Stimulated activated memory B cell treated with anti-CD40 and anti-IgM and Interleukin-4, amounts not matched to agents 10 μg/mL and 1 μg/mL and 100 μg/mL, for 72 hours (primary cell): ENCODE data around the gene ITSN2.

Source experiments
- ATAC-seq: fragments of 150-1000 bp; cut with Tn5 transposase; 2 replicates; pipeline ENCODE4 v1.10.0; 2021
- H3K27ac Mint-ChIP-seq: one replicate; pipeline ENCODE4 v1.8.0; 2022; ENCODE audit warnings: mild to moderate bottlenecking, mixed read lengths
- H3K27me3 Mint-ChIP-seq: one replicate; pipeline ENCODE4 v1.8.0; 2022; ENCODE audit warnings: mixed read lengths
- H3K36me3 Mint-ChIP-seq: one replicate; pipeline ENCODE4 v1.8.0; 2022; ENCODE audit warnings: mixed read lengths
- H3K4me1 Mint-ChIP-seq: one replicate; pipeline ENCODE4 v1.8.0; 2022; ENCODE audit warnings: mixed read lengths
- H3K4me3 Mint-ChIP-seq: one replicate; pipeline ENCODE4 v1.8.0; 2022; ENCODE audit warnings: mild to moderate bottlenecking, moderate library complexity, mixed read lengths
- H3K9me3 Mint-ChIP-seq: one replicate; pipeline ENCODE4 v1.8.0; 2022; ENCODE audit warnings: mixed read lengths

The ITSN2 gene

DNA sequence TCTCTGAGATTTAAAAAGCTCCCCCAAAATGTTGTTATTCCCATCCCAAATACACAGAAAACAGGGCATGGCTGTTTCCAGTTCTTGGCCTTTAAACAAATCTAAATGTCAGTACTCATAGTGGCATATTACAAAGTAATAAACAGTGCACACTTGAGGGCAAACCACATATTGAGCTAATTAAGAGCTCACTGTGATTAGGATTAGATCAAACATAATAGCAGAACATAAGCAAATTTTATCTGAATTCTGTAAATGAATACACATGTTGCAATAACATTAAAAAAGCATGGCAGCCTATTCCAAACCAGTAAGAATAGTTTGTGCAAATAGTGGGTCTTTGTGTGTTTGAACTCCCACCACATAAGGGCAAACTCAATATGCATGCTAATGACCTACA lies 118.8 kb downstream of the ITSN2 start:
- no peak overlapping the region for H3K4me3 Mint-ChIP-seq
- H3K27me3 Mint-ChIP-seq, result no peaks in the 10 kb centered on the region
- H3K9me3 Mint-ChIP-seq, result no peaks in the 10 kb centered on the region
- H3K36me3 Mint-ChIP-seq, result peaks cover 36% of the 10 kb centered on the region
- ATAC-seq, result no peak
- no peak overlapping the region for H3K27ac Mint-ChIP-seq
- H3K4me1 Mint-ChIP-seq, result no peaks in the 10 kb centered on the region

DNA sequence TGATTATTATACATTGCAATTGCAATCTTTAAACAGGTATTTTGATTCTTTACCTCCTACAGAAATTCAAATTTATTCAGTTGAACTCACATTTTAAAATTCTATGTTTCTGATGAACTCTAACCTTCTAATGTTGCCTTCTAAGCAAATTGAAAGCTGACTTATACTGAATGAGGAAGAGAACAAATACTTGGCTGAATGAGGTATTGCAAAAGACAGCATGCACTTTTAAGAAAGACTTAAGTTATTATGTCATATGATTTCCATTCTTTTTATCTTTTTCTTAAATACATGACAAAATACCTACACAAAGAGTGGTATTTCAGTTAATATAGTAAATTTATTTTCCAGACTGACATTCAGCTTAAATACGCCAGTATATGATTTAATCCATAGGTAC lies 120.8 kb downstream of the ITSN2 start:
- no peak for ATAC-seq
- Mint-ChIP-seq H3K27me3 (no peaks in the 10 kb centered on the region), H3K9me3 (no peaks in the 10 kb centered on the region), H3K36me3 (peaks cover 41% of the 10 kb centered on the region), H3K4me1 (no peaks in the 10 kb centered on the region), H3K27ac (no peak overlapping the region), H3K4me3 (no peak overlapping the region)

DNA sequence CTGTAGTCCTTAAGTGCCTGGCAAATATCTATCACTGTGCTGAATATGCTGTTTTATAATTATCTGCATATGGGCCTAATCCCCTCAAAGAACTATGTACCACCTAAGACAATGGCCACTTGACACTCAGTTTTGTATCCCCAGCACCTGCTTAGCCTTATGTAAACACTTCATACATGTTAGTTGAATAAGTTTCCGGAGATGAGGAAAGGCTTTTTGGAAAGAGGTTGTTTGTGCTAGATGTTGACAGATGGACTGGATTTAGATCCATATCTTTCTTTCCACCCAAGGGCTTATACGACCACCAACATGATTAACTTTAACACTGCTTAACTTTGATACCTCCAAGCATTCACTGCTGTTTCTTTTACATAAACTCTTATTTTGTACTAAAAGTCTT lies 122.2 kb downstream of the ITSN2 start:
- ATAC-seq, result no peak
- peaks cover 48% of the 10 kb centered on the region for H3K36me3 Mint-ChIP-seq
- H3K4me3 Mint-ChIP-seq, result no peak overlapping the region
- H3K27ac Mint-ChIP-seq, result no peak overlapping the region
- H3K9me3 Mint-ChIP-seq, result no peaks in the 10 kb centered on the region
- H3K27me3 Mint-ChIP-seq, result no peaks in the 10 kb centered on the region
- no peaks in the 10 kb centered on the region for H3K4me1 Mint-ChIP-seq

DNA sequence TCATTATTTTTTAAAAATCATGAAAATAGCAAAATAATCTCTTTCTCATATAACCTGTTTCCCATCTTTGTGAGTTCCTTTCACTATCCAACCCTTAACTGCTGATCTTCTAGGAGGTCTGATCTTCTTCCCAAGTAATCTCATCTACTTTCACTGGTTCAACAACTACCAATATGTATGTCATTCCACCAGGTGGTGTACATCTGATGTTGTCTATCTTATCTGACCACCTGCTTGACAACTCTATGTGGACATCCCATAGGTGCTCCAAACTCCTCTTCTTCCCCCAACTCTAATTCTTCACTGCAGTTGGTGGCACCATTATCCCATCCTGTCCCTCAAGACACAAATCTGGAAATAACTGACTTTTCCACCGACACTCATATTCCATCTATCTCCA lies 123.0 kb downstream of the ITSN2 start:
- H3K4me1 Mint-ChIP-seq, result no peaks in the 10 kb centered on the region
- ATAC-seq, result no peak
- no peaks in the 10 kb centered on the region for H3K27me3 Mint-ChIP-seq
- H3K4me3 Mint-ChIP-seq, result no peak overlapping the region
- H3K27ac Mint-ChIP-seq, result no peak overlapping the region
- no peaks in the 10 kb centered on the region for H3K9me3 Mint-ChIP-seq
- peaks cover 44% of the 10 kb centered on the region for H3K36me3 Mint-ChIP-seq

DNA sequence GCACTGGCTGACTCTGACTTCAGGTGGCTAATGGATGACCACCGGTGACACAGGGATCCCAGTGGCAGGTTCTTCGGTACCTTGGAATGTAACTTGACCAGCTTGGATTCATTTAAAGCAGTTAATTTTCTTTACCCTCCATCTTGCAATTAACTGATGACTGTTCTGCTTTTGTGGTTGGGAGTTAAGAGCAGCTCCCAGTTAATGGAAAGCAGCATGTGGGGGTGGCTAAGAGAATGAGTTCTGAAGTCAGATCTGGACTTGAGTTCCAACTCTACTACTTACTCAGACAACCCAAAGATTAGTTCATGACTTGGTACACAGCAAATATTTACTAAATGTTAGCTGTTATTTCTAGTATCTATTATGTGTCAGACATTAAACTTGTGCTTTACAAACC lies 127.0 kb downstream of the ITSN2 start:
- no peaks in the 10 kb centered on the region for H3K9me3 Mint-ChIP-seq
- H3K4me3 Mint-ChIP-seq, result no peak overlapping the region
- peaks cover 40% of the 10 kb centered on the region for H3K36me3 Mint-ChIP-seq
- no peak for ATAC-seq
- no peak overlapping the region for H3K27ac Mint-ChIP-seq
- no peaks in the 10 kb centered on the region for H3K27me3 Mint-ChIP-seq
- H3K4me1 Mint-ChIP-seq, result no peaks in the 10 kb centered on the region

DNA sequence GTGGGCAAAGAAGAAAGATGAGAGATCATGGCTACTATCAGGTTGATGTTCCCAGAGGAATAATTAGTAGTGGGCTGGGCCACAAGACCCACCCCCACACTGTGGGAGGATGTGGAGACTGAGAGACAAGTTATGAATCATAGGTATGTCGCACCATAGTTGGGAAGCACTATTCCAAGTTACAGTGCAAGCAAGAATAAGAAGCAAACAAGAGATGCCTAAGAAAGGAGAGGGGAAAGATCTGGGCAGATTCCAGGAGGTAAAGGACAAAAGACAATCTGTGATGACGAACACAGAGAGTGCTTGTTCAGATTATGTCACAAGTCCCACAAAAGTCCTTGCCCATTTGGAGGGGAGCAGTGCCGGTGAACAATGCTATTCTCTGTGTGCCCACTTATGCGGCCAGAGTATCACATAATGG lies 128.9 kb downstream of the ITSN2 start:
- H3K9me3 Mint-ChIP-seq, result no peaks in the 10 kb centered on the region
- H3K4me1 Mint-ChIP-seq, result no peaks in the 10 kb centered on the region
- peaks cover 44% of the 10 kb centered on the region for H3K36me3 Mint-ChIP-seq
- H3K27me3 Mint-ChIP-seq, result no peaks in the 10 kb centered on the region
- no peak overlapping the region for H3K4me3 Mint-ChIP-seq
- ATAC-seq, result no peak
- H3K27ac Mint-ChIP-seq, result no peak overlapping the region

DNA sequence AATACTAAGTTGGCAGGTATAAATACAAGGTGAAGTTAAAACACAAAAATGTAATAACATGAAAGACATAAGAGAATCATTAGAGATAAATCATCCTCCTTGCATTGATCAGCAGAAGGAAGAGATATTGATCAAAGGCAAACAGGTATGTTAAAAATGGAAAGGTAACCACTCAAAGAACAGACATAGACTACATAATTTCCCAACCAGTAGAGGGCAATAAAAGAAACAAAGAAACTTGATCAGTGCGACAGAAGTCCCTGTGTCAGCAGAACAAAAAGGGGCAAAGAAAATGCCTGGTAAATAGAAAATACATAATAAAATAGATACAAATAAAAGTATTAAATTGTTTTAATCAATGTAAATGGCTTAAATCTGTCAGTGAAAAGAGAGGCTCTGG lies 131.9 kb downstream of the ITSN2 start:
- H3K4me3 Mint-ChIP-seq, result no peak overlapping the region
- no peak overlapping the region for H3K27ac Mint-ChIP-seq
- no peaks in the 10 kb centered on the region for H3K27me3 Mint-ChIP-seq
- ATAC-seq, result no peak
- H3K9me3 Mint-ChIP-seq, result no peaks in the 10 kb centered on the region
- H3K36me3 Mint-ChIP-seq, result peaks cover 40% of the 10 kb centered on the region
- H3K4me1 Mint-ChIP-seq, result no peaks in the 10 kb centered on the region

DNA sequence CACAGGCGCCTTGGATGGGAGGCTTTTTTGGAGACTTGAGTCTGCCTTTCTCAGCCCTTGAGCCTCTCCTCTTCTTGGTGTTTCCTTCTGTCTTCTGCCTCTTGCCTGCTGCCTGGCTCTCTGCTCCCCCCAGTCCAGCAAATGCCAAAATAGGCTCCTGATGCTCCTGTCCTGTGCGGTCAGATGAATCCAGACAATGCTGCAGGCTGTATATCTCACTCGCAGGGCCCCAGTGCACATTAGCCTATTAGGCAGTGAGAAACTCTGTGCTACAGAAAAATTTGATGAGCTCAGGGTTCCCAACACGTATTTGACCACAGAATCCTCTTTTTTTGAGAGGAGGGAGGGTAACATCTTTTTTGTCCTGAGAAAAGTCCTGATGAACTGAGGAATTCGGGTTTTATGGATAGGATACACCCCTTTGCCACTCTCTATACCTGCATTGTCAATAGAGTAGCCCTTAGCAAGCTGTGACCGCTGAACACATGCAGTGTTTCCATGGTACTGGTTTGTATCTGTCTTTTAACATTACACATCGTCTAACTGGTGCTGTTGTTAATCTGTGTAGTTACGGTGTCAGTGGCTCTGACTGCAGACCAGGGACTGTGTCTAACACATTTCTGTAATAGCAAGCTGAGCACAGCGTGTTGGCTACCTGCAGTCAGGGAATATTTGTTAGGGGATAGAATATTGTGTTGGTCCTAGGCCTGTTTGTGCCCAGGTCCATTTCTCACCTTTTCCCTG lies 134.7 kb downstream of the ITSN2 start:
- H3K4me1 Mint-ChIP-seq, result no peaks in the 10 kb centered on the region

DNA sequence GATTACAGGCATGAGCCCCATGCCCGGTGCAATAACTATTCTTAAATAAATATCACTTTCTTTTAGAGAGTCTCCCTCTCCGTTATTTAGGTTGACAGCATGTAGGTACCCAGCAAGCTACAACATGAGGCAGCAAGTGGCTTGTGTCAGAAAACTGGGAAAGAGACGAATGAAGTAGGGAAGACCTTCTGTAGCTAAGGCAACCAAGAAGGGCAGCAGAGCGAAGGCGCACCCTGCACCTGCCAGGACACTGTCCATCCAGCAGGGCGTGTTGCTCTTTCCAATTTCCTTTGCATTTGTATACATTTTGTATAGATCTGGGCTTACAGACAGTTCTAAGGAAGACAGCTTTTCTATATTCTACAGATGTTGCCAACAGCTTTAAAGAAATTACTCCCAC lies 137.4 kb downstream of the ITSN2 start:
- Mint-ChIP-seq H3K9me3 (no peaks in the 10 kb centered on the region), H3K36me3 (peaks cover 66% of the 10 kb centered on the region), H3K4me1 (no peaks in the 10 kb centered on the region), H3K27ac (peak overlapping the region; percentile 37), H3K27me3 (no peaks in the 10 kb centered on the region), H3K4me3 (no peak overlapping the region)
- ATAC-seq, result no peak

More for the DNA sequence above, 134.7 kb downstream of the ITSN2 start:
- H3K4me3 Mint-ChIP-seq, result no peak overlapping the region
- ATAC-seq, result no peak
- no peaks in the 10 kb centered on the region for H3K9me3 Mint-ChIP-seq
- no peak overlapping the region for H3K27ac Mint-ChIP-seq
- H3K36me3 Mint-ChIP-seq, result peaks cover 49% of the 10 kb centered on the region
- no peaks in the 10 kb centered on the region for H3K27me3 Mint-ChIP-seq

DNA sequence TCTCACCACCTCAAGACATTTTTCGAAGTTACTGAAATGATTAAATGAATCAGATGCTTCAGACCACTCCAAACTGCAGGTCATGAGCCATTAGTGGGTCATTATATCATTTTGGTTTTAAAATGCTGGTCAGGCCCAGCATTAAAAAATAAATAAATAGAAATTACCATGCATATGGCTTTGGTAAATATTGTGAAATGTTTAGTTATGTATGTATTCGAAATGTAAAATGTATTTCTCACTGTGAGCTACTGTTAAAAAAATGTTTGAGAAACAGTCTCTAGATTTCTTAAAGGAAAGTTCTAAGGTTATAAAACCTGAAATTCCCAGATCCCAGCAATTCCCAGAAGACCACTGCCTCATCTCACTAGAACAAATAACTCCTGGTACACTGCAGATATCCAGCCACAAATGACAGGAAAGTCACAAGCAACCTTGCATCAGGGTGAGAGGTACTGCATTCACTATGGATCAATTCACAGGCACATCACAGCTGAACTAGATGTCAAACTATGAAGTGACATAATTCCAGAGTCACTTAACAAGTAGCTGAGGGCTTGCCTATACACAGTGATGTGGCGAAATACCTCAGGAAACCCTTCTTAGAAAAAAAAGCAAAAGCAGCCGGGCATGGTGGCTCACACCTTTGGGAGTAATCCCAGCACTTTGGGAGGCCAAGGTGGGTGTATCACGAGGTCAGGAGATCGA lies 138.8 kb downstream of the ITSN2 start:
- Mint-ChIP-seq H3K36me3 (peaks cover 64% of the 10 kb centered on the region), H3K4me3 (no peak overlapping the region), H3K4me1 (no peaks in the 10 kb centered on the region), H3K27ac (no peak overlapping the region), H3K27me3 (no peaks in the 10 kb centered on the region), H3K9me3 (no peaks in the 10 kb centered on the region)
- ATAC-seq, result no peak

DNA sequence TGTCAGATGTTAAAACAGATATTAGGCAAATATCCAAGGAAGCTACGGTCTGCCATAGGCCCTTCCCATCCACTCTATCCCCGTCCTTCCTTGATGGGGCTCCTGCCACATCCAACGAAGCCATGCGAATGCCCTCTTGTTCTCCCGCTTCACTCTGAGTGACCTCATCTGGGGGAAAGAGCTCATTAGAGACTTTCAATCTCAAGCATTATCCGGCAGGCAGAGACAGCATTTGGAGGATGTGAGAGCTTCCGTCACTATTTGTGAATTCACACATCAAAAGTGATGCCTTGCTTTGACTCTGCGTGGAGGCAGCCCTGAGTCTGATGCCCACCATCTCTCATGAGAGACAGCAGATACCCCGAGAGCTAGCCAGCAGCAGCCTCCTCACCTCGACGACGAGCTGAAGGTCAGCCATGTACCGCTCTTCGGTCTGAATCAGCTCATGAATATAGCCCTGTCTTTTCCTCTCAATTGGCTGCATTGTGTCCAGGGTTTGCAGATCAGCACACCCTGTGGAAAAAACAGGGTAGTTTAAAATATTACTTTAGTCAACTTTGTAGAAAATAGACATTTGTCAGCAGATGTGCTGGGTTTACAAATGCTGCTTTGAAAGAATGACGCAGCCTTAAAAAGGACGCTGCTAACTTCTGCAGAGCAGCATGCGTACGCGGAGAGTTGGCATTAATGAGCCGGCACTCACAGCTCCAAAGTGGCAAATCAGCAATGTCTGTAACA lies 139.6 kb downstream of the ITSN2 start:
- H3K27me3 Mint-ChIP-seq, result no peaks in the 10 kb centered on the region
- H3K4me1 Mint-ChIP-seq, result no peaks in the 10 kb centered on the region
- H3K27ac Mint-ChIP-seq, result no peak overlapping the region
- no peaks in the 10 kb centered on the region for H3K9me3 Mint-ChIP-seq
- no peak for ATAC-seq
- no peak overlapping the region for H3K4me3 Mint-ChIP-seq
- H3K36me3 Mint-ChIP-seq, result peaks cover 69% of the 10 kb centered on the region

DNA sequence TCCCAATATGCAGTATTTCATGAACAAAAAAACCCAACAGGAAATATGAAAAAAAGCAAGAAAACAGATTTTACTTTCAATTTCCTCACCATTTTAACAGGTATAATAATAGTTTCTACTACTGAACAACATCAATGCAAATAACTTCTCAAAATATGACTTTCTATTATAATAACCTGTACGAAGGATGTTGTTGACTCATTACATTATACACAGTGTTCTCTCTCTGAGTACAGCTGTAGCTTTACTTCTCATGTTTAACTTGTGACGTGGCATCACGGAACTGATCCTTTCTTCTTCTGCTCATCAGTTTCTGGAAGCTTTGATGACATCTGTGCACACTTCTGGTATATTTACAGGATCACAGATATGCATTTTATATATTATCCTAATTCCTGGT lies 145.5 kb downstream of the ITSN2 start:
- Mint-ChIP-seq H3K27ac (peak overlapping the region; percentile 33), H3K9me3 (no peaks in the 10 kb centered on the region), H3K4me1 (peaks cover 6% of the 10 kb centered on the region), H3K4me3 (no peak overlapping the region), H3K27me3 (no peaks in the 10 kb centered on the region), H3K36me3 (peaks cover 73% of the 10 kb centered on the region)
- ATAC-seq, result peak; percentile 76

DNA sequence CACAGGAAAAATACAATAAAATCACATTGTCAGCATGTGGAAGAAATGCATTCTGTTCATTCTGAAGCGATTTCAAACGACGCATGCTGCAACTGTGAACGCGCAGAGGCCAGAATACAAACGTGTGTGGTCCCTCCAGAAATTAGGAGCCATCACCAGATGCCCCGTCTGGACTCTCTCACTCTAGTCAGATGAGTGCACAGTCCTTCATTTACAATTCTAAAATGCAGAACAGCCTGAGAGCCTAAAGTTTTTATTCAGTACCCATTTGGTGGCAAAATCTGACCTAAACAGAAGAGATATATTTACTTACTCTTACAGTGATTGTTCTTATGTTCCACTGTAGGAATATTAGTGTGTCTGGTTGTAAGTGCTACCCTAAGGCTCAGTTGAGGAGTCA lies 148.9 kb downstream of the ITSN2 start:
- H3K4me1 Mint-ChIP-seq, result peaks cover 6% of the 10 kb centered on the region
- peaks cover 80% of the 10 kb centered on the region for H3K36me3 Mint-ChIP-seq
- no peaks in the 10 kb centered on the region for H3K9me3 Mint-ChIP-seq
- no peak overlapping the region for H3K4me3 Mint-ChIP-seq
- no peaks in the 10 kb centered on the region for H3K27me3 Mint-ChIP-seq
- no peak for ATAC-seq
- no peak overlapping the region for H3K27ac Mint-ChIP-seq

DNA sequence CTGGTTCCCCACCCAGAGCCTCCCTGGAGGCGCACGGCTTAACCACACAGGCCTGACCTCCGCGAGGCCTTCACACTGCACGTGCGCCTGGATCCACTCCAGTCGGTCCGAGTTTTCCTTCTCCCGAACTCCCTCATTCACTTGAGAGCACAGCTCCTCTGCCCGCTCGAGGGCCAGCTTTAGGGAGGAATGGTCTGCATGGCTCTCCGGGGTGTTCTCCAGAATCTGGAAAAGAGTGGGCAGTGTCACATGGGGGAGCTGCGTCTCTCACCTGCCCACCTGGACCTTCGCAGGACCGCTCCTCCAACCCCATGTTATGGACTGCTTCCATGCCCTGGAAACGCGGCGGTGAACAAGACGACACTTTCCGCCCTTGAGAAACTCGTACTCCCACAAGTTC lies 149.6 kb downstream of the ITSN2 start:
- Mint-ChIP-seq H3K4me1 (peaks cover 6% of the 10 kb centered on the region), H3K4me3 (no peak overlapping the region), H3K36me3 (peaks cover 80% of the 10 kb centered on the region), H3K27me3 (no peaks in the 10 kb centered on the region), H3K27ac (no peak overlapping the region), H3K9me3 (no peaks in the 10 kb centered on the region)
- ATAC-seq, result no peak

DNA sequence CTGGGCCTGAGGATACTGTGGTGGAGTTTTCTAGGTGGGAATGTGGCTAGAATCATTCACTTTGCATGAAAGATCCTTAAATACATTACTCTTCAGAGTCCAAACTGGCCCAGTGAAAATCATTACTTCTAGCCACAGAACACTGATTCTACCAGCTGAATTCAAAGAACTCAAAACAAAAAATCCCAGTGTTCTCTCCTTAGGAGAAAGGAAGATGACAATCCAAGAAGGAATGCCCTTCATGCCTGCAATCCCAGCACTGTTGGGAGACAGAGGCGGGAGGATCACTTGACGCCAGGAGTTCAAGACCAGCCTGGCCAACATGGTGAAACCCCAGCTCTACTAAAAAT lies 150.3 kb downstream of the ITSN2 start:
- peaks cover 4% of the 10 kb centered on the region for H3K4me1 Mint-ChIP-seq
- no peak overlapping the region for H3K4me3 Mint-ChIP-seq
- no peaks in the 10 kb centered on the region for H3K9me3 Mint-ChIP-seq
- ATAC-seq, result no peak
- no peaks in the 10 kb centered on the region for H3K27me3 Mint-ChIP-seq
- peaks cover 85% of the 10 kb centered on the region for H3K36me3 Mint-ChIP-seq
- no peak overlapping the region for H3K27ac Mint-ChIP-seq
